DOHH2 (cell line): ENCODE measurements around the gene ZRANB1.

Experiments used
- H3F3A ChIP-seq: fragments of 200-600 bp; sonication (generic), shearing (Covaris generic); 2 replicates; pipeline ENCODE4 v1.6.0; 2016; ENCODE audit warnings: antibody characterized with exemption, mild to moderate bottlenecking; ENCODE audit not compliant: control insufficient read depth, insufficient read depth
- H3K27ac ChIP-seq: fragments of 200-600 bp; sonication (generic); 2 replicates; pipeline ENCODE4 v1.5.1; 2014; ENCODE audit warnings: low read depth, mild to moderate bottlenecking, low read length, moderate library complexity
- H3K27me3 ChIP-seq: fragments of 200-600 bp; sonication (generic); 2 replicates; pipeline ENCODE4 v1.6.1; 2014; ENCODE audit warnings: mild to moderate bottlenecking, low read length, mixed read lengths; ENCODE audit not compliant: control insufficient read depth
- H3K36me3 ChIP-seq: fragments of 200-600 bp; sonication (generic); 2 replicates; pipeline ENCODE4 v1.6.1; 2014; ENCODE audit warnings: mild to moderate bottlenecking, low read length, moderate library complexity, mixed read lengths; ENCODE audit not compliant: control insufficient read depth
- H3K4me1 ChIP-seq: fragments of 200-600 bp; sonication (generic); 2 replicates; pipeline ENCODE4 v1.6.1; 2014; ENCODE audit warnings: mild to moderate bottlenecking, low read length, mixed read lengths; ENCODE audit not compliant: control insufficient read depth
- H3K4me2 ChIP-seq: fragments of 200-600 bp; sonication (generic); 2 replicates; pipeline ENCODE4 v1.6.0; 2014; ENCODE audit warnings: mild to moderate bottlenecking, low read length, moderate library complexity
- H3K4me3 ChIP-seq: fragments of 200-600 bp; sonication (generic); 2 replicates; pipeline ENCODE4 v1.5.1; 2014; ENCODE audit warnings: mild to moderate bottlenecking, low read length, mixed read lengths
- H3K79me2 ChIP-seq: fragments of 200-600 bp; sonication (generic); 2 replicates; pipeline ENCODE4 v1.6.1; 2014; ENCODE audit warnings: mild to moderate bottlenecking, low read length, mixed read lengths; ENCODE audit not compliant: control insufficient read depth
- H3K9me2 ChIP-seq: fragments of 200-600 bp; sonication (generic); replicated peaks from 2 replicates; pipeline ENCODE4 v1.6.1; 2014; ENCODE audit warnings: mild to moderate bottlenecking, low read length, mixed read lengths; ENCODE audit not compliant: control insufficient read depth
- H3K9me3 ChIP-seq: fragments of 200-600 bp; sonication (generic); 2 replicates; pipeline ENCODE4 v1.6.1; 2014; ENCODE audit warnings: antibody characterized with exemption, low read length, mixed read lengths; ENCODE audit not compliant: control insufficient read depth, insufficient read depth
- H4K20me1 ChIP-seq: fragments of 200-600 bp; sonication (generic); 2 replicates; pipeline ENCODE4 v1.6.0; 2014; ENCODE audit warnings: low read depth, mild to moderate bottlenecking, antibody characterized with exemption, low read length, moderate library complexity; ENCODE audit not compliant: control insufficient read depth, insufficient read depth
- EZH2phosphoT487 ChIP-seq: fragments of 200-600 bp; sonication (generic); IDR thresholded peaks from 2 replicates; pipeline ENCODE4 v1.6.1; 2017; ENCODE audit warnings: borderline replicate concordance, mild to moderate bottlenecking, antibody characterized with exemption, low read length, moderate library complexity, mixed read lengths
- TF ChIP-seq, protein P1 (sequence below): fragments of 200-600 bp; sonication (generic); IDR thresholded peaks from one replicate; pipeline ENCODE4 v1.5.1; 2014; ENCODE audit warnings: antibody characterized with exemption, mild to moderate bottlenecking, low read depth, low read length; ENCODE audit not compliant: poor library complexity, severe bottlenecking

ZRANB1 gene

DNA sequence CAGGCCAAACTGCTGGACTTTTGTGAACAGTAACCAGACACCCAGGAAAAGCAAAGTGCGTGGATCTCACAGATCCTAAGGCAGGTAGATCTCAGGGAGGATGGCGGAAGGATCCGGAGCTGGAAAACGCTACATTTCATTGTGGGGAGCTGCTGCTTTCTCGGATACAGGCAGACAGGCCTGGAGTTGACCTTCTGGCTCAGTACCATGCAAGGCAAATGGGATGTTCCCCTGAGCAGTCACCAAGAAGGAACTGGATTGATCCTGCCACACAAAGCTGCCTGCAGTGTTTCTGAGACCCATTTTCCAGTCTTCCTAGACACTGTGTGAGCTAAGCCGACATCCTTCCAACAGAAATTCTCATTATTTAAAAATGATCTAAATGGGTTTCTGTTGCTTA, 65.5 kb downstream of the ZRANB1 start:
- H3K79me2 ChIP-seq = no peaks in the 10 kb centered on the region
- no peaks in the 10 kb centered on the region for H3K9me2 ChIP-seq
- H3K36me3 ChIP-seq = no peaks in the 10 kb centered on the region
- H3K27me3 ChIP-seq = no peaks in the 10 kb centered on the region
- no peaks in the 10 kb centered on the region for H4K20me1 ChIP-seq
- no peak overlapping the region for H3K4me2 ChIP-seq
- H3K4me1 ChIP-seq = no peaks in the 10 kb centered on the region
- H3K27ac ChIP-seq = no peak overlapping the region
- TF ChIP-seq EZH2phosphoT487 = no peak
- TF ChIP-seq, protein P1, sequence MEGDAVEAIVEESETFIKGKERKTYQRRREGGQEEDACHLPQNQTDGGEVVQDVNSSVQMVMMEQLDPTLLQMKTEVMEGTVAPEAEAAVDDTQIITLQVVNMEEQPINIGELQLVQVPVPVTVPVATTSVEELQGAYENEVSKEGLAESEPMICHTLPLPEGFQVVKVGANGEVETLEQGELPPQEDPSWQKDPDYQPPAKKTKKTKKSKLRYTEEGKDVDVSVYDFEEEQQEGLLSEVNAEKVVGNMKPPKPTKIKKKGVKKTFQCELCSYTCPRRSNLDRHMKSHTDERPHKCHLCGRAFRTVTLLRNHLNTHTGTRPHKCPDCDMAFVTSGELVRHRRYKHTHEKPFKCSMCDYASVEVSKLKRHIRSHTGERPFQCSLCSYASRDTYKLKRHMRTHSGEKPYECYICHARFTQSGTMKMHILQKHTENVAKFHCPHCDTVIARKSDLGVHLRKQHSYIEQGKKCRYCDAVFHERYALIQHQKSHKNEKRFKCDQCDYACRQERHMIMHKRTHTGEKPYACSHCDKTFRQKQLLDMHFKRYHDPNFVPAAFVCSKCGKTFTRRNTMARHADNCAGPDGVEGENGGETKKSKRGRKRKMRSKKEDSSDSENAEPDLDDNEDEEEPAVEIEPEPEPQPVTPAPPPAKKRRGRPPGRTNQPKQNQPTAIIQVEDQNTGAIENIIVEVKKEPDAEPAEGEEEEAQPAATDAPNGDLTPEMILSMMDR = no peak
- no peaks in the 10 kb centered on the region for H3K9me3 ChIP-seq
- H3F3A ChIP-seq = no peaks in the 10 kb centered on the region
- no peak overlapping the region for H3K4me3 ChIP-seq

DNA sequence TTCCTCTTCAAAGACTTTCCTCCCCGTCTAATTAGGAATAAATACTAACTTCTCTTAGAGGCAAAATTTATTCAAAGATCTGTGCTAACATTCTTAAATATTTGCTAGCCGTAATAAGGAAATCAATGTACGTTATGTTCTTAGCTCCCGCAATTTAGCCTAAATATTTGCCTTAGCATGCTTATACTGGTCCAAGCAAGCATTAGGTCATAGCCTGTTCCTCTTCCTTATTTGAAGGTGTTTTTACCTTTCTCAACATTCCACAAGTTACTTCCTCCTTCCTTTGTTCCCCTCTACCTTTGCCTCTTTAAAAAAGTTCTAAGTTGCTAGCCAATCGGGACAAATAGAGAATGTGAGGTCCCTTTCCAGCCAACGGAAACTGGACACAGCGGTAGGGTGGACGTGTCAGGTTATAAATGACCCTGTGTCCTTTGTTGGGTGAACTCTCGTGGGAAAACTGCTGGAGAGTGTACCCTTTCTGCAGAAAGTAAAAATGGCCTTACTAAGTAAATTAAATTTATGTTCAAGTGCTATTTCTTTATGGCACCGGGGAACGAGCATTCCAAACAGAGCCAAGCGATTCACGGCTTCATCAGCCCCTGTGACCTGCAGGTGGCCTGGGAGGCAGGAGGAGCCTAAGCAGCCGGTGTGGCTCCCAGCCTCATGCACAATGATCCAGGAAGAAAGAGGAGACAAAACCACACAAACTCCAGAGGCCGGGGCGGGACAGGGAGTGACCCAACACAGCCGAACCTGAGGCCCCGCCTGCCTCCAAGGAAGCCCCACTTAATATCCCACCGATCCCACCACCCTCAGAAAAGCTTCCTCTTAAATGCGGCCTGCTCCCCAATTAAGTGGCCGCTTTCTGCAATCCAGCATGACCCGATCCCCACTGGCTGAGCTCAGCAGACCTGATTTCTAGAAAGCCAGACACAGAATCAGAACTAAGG, 67.0 kb downstream of the ZRANB1 start:
- Histone ChIP-seq H3K4me3 (no peak overlapping the region), H3K79me2 (no peaks in the 10 kb centered on the region), H3K4me1 (no peaks in the 10 kb centered on the region), H3F3A (no peaks in the 10 kb centered on the region), H3K4me2 (no peak overlapping the region), H3K36me3 (no peaks in the 10 kb centered on the region), H3K27me3 (no peaks in the 10 kb centered on the region), H3K27ac (no peak overlapping the region), H4K20me1 (no peaks in the 10 kb centered on the region), H3K9me3 (no peaks in the 10 kb centered on the region), H3K9me2 (no peaks in the 10 kb centered on the region)
- TF ChIP-seq, protein P1 = no peak
- no peak for TF ChIP-seq EZH2phosphoT487

DNA sequence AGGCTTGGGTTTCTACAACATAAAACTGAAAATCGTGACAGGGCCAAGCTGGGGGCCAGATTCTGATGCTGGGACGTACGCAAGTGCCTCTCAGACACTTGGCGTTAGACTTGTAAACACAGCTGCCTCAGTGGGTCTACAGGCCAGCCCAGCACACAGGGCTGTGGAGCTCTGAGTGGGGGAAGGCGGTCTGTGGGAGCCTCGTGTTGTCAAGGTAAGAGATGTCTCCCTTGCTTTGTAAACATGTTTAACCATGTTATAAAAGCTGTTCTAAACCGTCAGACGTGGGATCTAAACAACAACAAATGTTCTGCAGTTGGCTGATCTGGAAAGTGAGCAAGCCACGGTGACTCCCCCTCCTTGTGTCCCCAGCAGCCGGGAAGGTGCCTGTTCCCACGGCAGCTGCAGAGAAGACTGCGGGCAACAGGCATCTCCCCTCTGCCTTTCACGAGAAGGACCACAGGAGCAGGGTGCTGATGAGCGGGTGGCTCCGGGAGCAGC, 67.8 kb downstream of the ZRANB1 start:
- Histone ChIP-seq H3K79me2 (no peaks in the 10 kb centered on the region), H3K9me3 (no peaks in the 10 kb centered on the region), H3F3A (no peaks in the 10 kb centered on the region), H3K9me2 (no peaks in the 10 kb centered on the region), H3K4me1 (no peaks in the 10 kb centered on the region), H4K20me1 (no peaks in the 10 kb centered on the region), H3K27ac (no peak overlapping the region), H3K36me3 (no peaks in the 10 kb centered on the region), H3K4me3 (no peak overlapping the region), H3K4me2 (no peak overlapping the region), H3K27me3 (no peaks in the 10 kb centered on the region)
- TF ChIP-seq EZH2phosphoT487 = no peak
- TF ChIP-seq, protein P1 = no peak
